ENCODE data around the gene FIS1.
A peak's percentile ranks its signal among the peaks of the same experiment; 100 is the strongest.
"Not testable (repeated sequence)": the region's sequence is repeated elsewhere in the genome, so short reads cannot be mapped to it uniquely, and the experiment has no call there.

Gene FIS1

GRCh38 chr7:101255796-101256195 lies 10.9 kb upstream of the FIS1 start:
- DNase-seq = no peak

- not testable (repeated sequence) for DNase-seq
These were observed 8.3 kb upstream of the FIS1 start for GRCh38 chr7:101253199-101253598.

- DNase-seq = peak; percentile 99
These were observed 7.2 kb upstream of the FIS1 start for GRCh38 chr7:101251871-101252659.

- DNase-seq = no peak
These were observed 5.4 kb upstream of the FIS1 start for GRCh38 chr7:101250324-101250723.

- no peak for DNase-seq
These were observed 3.4 kb upstream of the FIS1 start for GRCh38 chr7:101248276-101248675.

- no peak for DNase-seq
These were observed 327 bp upstream of the FIS1 start for GRCh38 chr7:101245147-101245668.

- no peak for DNase-seq
These were observed 1.1 kb downstream of the FIS1 start for GRCh38 chr7:101243646-101244374.

- no peak for DNase-seq
These were observed 3.2 kb downstream of the FIS1 start for GRCh38 chr7:101241443-101242349.

GRCh38 chr7:101241015-101241363 lies 3.9 kb downstream of the FIS1 start:
- DNase-seq = no peak

GRCh38 chr7:101240226-101241014 lies 4.5 kb downstream of the FIS1 start:
- no peak for DNase-seq

GRCh38 chr7:101239951-101240220 lies 5.0 kb downstream of the FIS1 start:
- no peak for DNase-seq

- no peak for DNase-seq
These were observed 5.5 kb downstream of the FIS1 start for GRCh38 chr7:101239191-101239950.

- no peak for DNase-seq
These were observed 6.4 kb downstream of the FIS1 start for GRCh38 chr7:101238226-101239182.

GRCh38 chr7:101237206-101238067 lies 7.4 kb downstream of the FIS1 start, which contains the start of gene CLDN15:
TSS of gene CLDN15 (minus strand) at chr7:101237802. CDS start at chr7:101237581, 221 bp downstream.
- no peak for DNase-seq

- DNase-seq = no peak
These were observed 8.5 kb downstream of the FIS1 start for GRCh38 chr7:101236292-101236835.

GRCh38 chr7:101235522-101235921 lies 9.4 kb downstream of the FIS1 start:
- DNase-seq = no peak

- no peak for DNase-seq
These were observed 9.8 kb downstream of the FIS1 start for GRCh38 chr7:101235050-101235449.

GRCh38 chr7:101234636-101235035 lies 10.2 kb downstream of the FIS1 start:
- DNase-seq = no peak

GRCh38 chr7:101233907-101234547 lies 10.9 kb downstream of the FIS1 start:
- no peak for DNase-seq

All from activated T-cell treated with anti-CD3 and anti-CD28 coated beads, Interleukin-2, amount 50 U/mL, for 48 hours (primary cell).